ENCODE data around the gene G6PC2.

G6PC2 gene

GRCh38 chr2:168939918-168940317 lies 38.8 kb downstream of the G6PC2 start:
- in situ Hi-C loops (cut with HindIII; ENCODE audit: low sequenced_read_pairs), result no loop called here

GRCh38 chr2:168941297-168941696 lies 40.2 kb downstream of the G6PC2 start:
- in situ Hi-C loops (cut with HindIII; ENCODE audit: low sequenced_read_pairs), result no loop called here

GRCh38 chr2:168944065-168944464 lies 43.0 kb downstream of the G6PC2 start:
- in situ Hi-C loops (cut with HindIII; ENCODE audit: low sequenced_read_pairs), result no loop called here

- in situ Hi-C loops (cut with HindIII; ENCODE audit: low sequenced_read_pairs), result no loop called here
These were observed 44.4 kb downstream of the G6PC2 start for GRCh38 chr2:168945508-168945907.

GRCh38 chr2:168948621-168949212 lies 47.6 kb downstream of the G6PC2 start:
- in situ Hi-C loops (cut with HindIII; ENCODE audit: low sequenced_read_pairs), result no loop called here

- in situ Hi-C loops (cut with HindIII; ENCODE audit: low sequenced_read_pairs), result no loop called here
These were observed 48.2 kb downstream of the G6PC2 start for GRCh38 chr2:168949324-168949723.

GRCh38 chr2:168951871-168952270 lies 50.8 kb downstream of the G6PC2 start:
- in situ Hi-C loops (cut with HindIII; ENCODE audit: low sequenced_read_pairs), result no loop called here

- in situ Hi-C loops (cut with HindIII; ENCODE audit: low sequenced_read_pairs), result no loop called here
These were observed 51.3 kb downstream of the G6PC2 start for GRCh38 chr2:168952424-168952823.

- in situ Hi-C loops (cut with HindIII; ENCODE audit: low sequenced_read_pairs), result no loop called here
These were observed 53.2 kb downstream of the G6PC2 start for GRCh38 chr2:168954256-168954655.

GRCh38 chr2:168955321-168955720 lies 54.2 kb downstream of the G6PC2 start:
- in situ Hi-C loops (cut with HindIII; ENCODE audit: low sequenced_read_pairs), result loop anchor here (5.0 kb wide), 1 partner anchor 172 kb away; no protein-coding TSS in a partner anchor

- in situ Hi-C loops (cut with HindIII; ENCODE audit: low sequenced_read_pairs), result loop anchor here (5.0 kb wide), 1 partner anchor 171 kb away; no protein-coding TSS in a partner anchor
These were observed 55.3 kb downstream of the G6PC2 start for GRCh38 chr2:168956392-168956791.

All from endothelial cell of hepatic sinusoid (primary cell).